Stromal cell of bone marrow (primary cell): ENCODE measurements around the gene FRMD6.

ENCODE experiments used
- DNase-seq: peaks from one replicate; pipeline ENCODE4 v3.0.0-alpha.2; 2012; ENCODE audit warnings: low read depth

FRMD6 gene

DNA sequence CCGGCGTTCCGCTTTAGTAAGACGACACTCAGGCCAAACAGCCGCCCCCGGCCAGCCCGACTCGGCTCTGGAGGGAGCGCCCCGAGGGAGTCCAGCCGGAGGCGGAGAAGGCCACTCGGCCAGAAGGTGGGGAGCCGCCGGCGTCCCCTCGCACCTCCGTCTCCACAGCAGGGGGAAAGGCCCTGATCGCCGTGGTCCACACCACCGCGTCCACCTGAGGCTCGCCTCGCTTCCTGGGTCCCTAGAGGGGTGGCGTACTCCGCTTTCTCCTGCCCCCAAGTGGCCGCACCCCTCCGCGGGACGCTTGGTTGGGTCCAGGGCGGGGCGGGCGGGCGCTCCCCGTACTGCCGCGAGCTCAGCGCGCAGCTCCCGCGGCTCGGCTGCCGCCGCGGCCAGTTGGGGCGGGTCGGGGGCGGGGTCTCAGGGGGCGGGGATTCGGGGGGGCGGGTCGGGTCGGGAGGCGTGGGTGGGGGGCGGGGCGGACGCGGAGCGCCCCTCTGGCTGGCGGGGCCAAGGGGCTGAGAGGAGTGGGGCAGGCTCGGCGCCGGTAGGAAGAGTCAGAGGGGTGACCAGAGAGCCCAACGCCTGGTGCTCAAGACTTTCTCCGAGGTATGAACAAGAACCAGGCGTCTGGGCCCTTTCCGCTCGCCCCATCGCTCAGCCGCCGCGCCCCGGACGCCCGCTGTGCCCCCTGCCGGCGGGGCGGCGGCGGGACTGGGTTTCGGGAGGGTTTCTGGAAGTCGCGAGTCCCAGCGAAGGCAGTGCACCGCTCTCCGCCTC is at the start of gene FRMD6:
Gene FRMD6 (plus strand): TSS at position 523 of the 780 bp plus-strand sequence. CDS start 37,927 bp downstream, outside the sequence.
- peak; percentile 74 for DNase-seq

GRCh38 chr14:51602310-51602709 is 49.4 kb upstream of the FRMD6 start:
- no peak for DNase-seq

DNA sequence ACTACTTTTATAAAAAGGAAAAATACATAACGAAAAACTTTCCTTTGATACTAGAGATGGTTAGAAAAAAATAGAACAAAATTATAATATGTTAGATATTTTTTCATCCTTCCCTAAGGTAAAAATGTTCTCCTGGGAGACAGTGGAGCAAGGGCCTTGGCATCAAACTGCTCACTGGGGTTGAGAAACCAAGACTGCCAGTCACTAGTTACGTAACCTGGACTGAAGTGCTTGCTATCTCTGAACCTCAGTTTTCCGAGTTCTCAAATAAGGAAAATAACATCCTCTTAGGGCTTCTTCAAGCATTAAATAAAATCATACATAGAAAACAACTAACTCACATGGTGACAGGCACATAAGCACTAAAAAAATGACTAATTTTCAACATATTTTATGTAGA is 48.2 kb upstream of the FRMD6 start:
- DNase-seq: no peak

DNA sequence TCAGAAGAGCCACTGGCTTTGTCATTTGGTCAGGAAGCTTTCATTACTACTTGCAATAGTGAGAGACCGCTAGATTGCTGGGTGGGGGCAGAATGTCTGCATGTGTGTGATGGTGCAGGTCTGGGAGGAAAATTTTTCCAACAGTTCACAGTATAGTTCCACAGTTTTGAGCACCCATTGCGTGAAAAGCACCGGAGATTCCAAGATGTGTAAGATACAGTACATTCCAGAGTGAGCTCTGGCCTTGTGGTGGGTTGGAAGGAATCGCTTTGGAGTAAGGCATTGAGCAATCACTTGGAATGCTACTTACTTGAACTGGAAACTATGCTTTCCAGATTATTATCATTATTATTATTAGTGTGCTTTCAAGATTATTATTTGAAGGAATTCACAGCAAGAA is 47.6 kb upstream of the FRMD6 start:
- no peak for DNase-seq

DNA sequence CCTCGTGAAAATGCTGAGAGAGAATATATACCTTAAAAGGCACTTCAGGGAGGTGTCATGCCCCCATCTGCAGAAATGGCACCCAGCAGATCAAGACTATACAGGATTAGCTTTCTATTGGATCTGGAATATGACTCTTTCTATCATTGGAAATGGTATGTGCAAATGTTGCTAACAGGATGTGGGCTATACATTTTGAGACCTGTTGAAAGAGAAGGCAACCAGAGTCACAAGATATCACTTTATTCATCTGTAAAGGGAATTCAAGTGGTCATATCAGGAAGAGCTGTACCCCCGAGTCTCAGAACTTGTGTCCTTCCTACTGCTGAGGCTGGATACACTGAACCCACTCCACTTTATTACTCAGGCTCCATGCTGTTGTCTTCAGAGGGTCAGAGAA is 46.1 kb upstream of the FRMD6 start:
- no peak for DNase-seq

- peak; percentile 92 for DNase-seq
These were observed 44.0 kb upstream of the FRMD6 start for GRCh38 chr14:51607711-51608110.

- no peak for DNase-seq
These were observed 42.3 kb upstream of the FRMD6 start for GRCh38 chr14:51609251-51609954.

DNA sequence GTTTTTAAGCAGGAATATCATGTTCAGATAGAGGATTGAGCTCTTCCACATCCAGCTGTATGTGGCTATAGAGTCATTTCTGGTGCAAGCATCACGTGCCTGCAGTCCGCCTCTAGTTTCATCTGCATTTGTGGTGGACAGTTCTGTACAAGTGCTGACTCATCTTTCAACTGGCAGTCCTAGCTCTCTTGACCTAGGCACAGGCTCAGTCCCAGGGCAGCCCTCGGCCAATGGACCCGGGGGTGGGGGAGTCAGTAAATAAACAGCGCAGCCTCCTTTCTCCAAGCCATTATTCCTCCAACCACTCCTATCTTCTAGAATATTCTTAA is 41.8 kb upstream of the FRMD6 start:
- DNase-seq: no peak

DNA sequence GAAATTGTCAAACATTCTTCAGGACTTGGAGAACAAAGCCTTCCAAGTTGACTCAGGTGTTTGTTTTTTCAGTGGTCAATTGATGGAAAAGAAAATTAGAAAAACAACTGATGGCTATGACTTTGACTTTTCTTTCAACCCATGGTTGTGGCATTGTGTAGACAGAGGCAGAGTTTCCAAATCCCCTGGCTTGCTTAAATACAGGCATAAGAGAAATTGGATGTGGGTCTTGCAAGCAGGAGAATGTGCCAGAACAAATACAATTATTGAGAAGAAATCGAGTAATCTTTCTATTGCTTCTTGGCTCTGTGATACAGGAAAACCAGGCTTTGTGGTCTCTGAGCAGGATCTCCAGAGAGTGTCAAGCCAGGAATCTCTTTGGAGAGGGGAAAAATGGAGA is 40.9 kb upstream of the FRMD6 start:
- peak; percentile 77 for DNase-seq

DNA sequence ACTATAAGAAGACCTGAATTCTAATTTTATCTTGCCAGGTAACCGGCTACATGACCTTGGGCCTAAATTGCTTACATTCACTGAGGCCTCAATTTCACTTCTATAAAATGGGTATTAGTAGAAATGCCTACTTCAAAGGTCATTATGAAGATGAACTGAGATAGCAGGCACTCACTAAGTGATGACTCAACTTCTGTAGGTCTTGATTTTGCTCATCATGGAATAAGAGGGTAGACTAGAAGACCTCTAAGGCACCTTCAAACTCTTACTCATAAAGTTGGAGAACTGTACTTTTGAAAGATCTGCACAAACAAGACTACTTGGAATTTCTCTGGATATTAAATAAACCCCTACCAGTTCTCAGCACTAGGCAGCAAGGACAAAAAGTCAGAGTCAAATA is 39.3 kb upstream of the FRMD6 start:
- no peak for DNase-seq

- no peak for DNase-seq
These were observed 38.3 kb upstream of the FRMD6 start for GRCh38 chr14:51613416-51613815.

GRCh38 chr14:51614707-51615106 is 37.0 kb upstream of the FRMD6 start:
- no peak for DNase-seq

GRCh38 chr14:51616256-51616655 is 35.5 kb upstream of the FRMD6 start:
- DNase-seq: no peak

- DNase-seq: peak; percentile 66
These were observed 34.8 kb upstream of the FRMD6 start for GRCh38 chr14:51616724-51617409.

DNA sequence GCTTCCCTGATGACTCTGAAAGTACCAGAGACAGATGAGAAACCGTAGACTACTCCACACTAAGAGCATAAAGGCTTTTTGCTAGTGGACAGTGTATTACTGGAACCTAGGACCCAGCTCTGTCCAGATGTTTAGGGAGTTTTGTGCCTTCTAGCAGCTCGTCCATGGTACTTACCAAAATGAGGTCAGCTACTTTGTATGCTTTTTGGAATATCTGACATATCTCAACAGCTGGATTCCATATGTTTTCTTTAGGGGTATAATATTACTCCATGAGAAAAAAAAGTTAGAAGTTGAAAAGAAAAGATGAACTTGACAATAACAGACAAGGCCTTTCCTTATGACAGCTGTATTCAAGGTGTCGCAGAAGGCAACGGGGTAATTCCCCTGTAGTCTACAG is 32.1 kb upstream of the FRMD6 start:
- DNase-seq: no peak

DNA sequence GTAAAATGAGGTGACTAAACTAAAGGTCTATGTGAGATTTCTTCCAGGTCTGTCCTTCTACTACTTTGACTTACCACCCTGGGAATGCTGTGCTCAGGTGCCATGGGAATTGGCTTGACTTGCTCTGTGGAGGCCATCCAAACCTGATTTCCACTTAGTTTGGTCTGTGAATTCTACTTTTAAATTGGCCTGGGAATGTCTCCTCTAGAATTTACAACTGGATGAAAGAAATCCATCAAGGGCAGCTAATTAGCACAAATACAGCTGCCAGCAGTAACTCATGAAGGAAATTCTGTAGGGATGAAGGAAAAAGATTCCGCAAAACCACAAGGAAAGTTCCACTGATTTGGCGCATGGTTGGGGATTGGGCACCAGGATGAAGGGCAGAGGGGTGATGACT is 31.7 kb upstream of the FRMD6 start:
- DNase-seq: no peak

DNA sequence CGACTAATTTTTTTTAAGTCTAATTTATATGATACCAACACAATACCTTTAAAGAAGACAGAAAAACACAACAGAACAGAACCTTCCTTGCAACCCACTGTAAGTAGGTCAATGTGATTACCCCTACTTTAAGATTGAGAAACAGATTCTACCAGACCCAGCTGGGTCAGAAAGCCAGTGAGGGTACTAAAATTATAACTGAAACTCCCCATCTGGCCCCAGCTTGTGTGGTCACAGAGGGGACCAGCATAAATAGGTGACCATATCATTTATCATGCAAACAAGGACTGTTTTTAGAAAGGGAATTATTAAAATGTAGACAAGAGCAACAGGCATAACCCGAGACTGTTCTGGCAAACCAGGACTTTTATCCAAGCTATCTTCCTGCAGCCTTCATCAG is 30.1 kb upstream of the FRMD6 start:
- DNase-seq: no peak

DNA sequence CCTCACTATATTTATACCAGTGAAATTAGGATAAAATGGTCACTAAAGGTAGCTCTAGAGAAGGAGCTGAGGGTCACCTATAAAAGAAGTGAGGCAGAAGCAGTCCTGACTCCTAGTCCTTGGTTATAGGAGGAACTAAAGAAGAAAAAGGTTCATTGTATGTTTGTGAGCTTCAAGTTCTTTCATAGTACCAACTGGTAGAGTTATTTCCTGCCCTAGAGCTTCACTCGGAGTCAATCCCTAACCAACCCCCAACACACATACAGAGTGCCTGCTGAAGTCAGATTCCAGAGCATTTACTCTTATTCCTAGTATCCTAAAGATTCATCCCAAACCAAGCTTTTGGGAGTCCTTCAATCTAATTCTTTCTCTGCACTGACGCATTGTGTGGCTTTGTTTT is 29.3 kb upstream of the FRMD6 start:
- DNase-seq: no peak

GRCh38 chr14:51624955-51625569 is 26.6 kb upstream of the FRMD6 start:
- DNase-seq: no peak

DNA sequence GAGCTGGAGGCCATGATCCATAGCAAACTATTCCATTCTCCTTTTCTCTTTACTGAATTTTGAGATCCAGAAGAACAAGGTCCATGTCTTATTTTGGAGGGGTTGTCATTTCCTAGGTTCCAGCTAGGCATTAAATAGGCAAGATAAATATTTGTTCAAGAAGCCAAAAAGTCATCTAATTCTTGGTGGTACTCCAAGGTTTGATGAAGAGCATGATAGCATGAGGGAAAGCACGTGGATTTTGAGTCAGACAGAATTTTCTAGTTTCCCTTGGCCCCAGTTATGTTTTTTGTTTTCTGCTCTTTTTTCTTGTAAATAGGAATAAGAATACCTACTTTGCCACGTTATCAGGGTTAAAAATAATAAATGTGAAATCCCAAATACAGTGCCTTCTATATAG is 25.5 kb upstream of the FRMD6 start:
- DNase-seq: no peak

DNA sequence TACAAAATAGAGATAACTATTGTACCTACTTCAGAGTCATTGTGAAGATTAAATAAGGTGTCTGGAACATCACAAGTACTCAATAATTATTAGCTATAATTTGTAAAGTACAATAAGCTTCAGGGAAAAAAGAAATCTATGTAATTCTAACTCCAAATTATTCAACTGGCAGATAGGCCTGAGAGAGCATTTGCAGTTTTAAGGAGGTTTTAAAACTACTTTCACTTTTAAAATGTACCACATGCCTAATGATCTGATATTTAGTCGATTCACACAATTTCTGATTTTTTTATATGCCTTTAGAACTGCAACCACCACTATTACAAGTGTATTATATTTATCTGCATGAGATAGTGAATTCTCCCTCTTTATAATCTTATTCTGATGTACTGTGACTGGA is 24.9 kb upstream of the FRMD6 start:
- no peak for DNase-seq

GRCh38 chr14:51627313-51627712 is 24.4 kb upstream of the FRMD6 start:
- no peak for DNase-seq

- DNase-seq: no peak
These were observed 23.5 kb upstream of the FRMD6 start for GRCh38 chr14:51628238-51628637.
